Measurements from ENCODE around the gene CHTF18. TPM values are rescaled to one million over a fixed set of nuclear protein-coding genes. Genes with fewer than 3 reads are reported as not detected.

The CHTF18 gene
- total RNA-seq, 2 experiments from 2014 or later, result 30.7 to 31.1 TPM

DNA sequence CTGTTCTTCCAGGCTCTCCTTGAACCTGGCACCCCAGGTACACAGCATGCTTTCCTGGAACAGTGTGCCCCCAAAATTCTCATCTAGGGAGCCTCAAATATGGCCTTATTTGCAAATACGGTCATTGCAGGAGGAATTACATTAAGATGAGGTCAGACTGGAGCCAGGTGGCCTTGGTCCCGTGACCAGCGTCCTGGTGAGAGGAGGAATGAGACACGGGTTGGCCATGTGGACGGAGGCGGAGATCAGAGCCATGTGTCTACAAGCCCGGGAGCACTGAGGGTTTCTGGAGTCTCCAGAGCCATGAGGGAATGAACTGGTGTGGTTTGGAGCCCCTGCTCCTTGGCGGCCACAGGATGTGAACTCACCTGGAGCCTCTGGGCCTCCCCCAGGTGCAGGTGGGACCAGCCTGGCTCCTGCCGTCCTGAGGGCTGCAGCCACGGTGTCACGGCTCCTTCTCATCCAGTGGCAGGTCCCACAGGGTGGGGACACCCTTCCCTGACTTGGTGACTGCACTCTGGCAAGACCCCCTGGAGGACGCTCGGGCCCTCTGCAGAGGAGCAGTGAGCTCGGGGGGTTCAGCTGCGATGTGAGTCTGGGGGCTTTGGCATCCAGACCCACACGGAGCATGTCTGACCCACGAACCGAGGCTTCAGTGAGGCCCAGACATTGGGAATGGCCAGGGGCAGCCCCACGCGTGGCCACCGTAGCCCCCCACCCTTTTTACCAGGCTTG lies 33.9 kb downstream of the CHTF18 start:
- TF ChIP-seq, protein P1, sequence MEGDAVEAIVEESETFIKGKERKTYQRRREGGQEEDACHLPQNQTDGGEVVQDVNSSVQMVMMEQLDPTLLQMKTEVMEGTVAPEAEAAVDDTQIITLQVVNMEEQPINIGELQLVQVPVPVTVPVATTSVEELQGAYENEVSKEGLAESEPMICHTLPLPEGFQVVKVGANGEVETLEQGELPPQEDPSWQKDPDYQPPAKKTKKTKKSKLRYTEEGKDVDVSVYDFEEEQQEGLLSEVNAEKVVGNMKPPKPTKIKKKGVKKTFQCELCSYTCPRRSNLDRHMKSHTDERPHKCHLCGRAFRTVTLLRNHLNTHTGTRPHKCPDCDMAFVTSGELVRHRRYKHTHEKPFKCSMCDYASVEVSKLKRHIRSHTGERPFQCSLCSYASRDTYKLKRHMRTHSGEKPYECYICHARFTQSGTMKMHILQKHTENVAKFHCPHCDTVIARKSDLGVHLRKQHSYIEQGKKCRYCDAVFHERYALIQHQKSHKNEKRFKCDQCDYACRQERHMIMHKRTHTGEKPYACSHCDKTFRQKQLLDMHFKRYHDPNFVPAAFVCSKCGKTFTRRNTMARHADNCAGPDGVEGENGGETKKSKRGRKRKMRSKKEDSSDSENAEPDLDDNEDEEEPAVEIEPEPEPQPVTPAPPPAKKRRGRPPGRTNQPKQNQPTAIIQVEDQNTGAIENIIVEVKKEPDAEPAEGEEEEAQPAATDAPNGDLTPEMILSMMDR (IDR thresholded peaks at IDR 0.05), result no peak
- CTCF ChIA-PET, result no interaction called here
- Histone ChIP-seq H3K4me1 (ENCODE audit: insufficient read depth, low read length) (peaks cover 13% of the 10 kb centered on the region), H3K36me3 (ENCODE audit: insufficient read depth, low read length) (no peaks in the 10 kb centered on the region), H3K27ac (ENCODE audit: low read depth in 1 of 2, low read length in 2 of 2) (no peak overlapping the region), H3K9me3 (ENCODE audit: control insufficient read depth in 1 of 2, insufficient read depth in 1 of 2, low read length in 2 of 2) (peaks cover 0 to 19% of the 10 kb centered on the region in 2 experiments), H3K27me3 (ENCODE audit: control insufficient read depth in 1 of 2, insufficient read depth in 2 of 2, low read length in 2 of 2) (peaks cover 0 to 10% of the 10 kb centered on the region in 2 experiments), H3K4me3 (ENCODE audit: low read length) (no peak overlapping the region)
- POLR2A ChIA-PET, result no interaction called here
- ATAC-seq (ENCODE audit: poor library complexity) (no peak), DNase-seq (no peak)
- H3K4me1 Mint-ChIP-seq (ENCODE audit: low read depth), result peaks cover 11% of the 10 kb centered on the region
- no peak overlapping the region for H3K27ac Mint-ChIP-seq
- H3K27me3 Mint-ChIP-seq, result peaks cover 17% of the 10 kb centered on the region
- no peaks in the 10 kb centered on the region for H3K9me3 Mint-ChIP-seq
- intact Hi-C loops (cut with DNase I, micrococcal nuclease), result no loop called here
- H3K36me3 Mint-ChIP-seq (ENCODE audit: low read depth), result no peaks in the 10 kb centered on the region
- H3K4me3 Mint-ChIP-seq, result no peak overlapping the region

- Mint-ChIP-seq H3K27me3 (peaks cover 17% of the 10 kb centered on the region), H3K36me3 (ENCODE audit: low read depth) (no peaks in the 10 kb centered on the region), H3K4me3 (no peak overlapping the region), H3K27ac (no peak overlapping the region), H3K4me1 (ENCODE audit: low read depth) (peaks cover 11% of the 10 kb centered on the region), H3K9me3 (no peaks in the 10 kb centered on the region)
- intact Hi-C loops (cut with DNase I, micrococcal nuclease), result no loop called here
- peaks cover 0 to 8% of the 10 kb centered on the region in 2 experiments for H3K27me3 ChIP-seq (ENCODE audit: control insufficient read depth in 1 of 2, insufficient read depth in 2 of 2, low read length in 2 of 2)
- ChIA-PET CTCF (no interaction called here), POLR2A (no interaction called here)
- peaks cover 13% of the 10 kb centered on the region for H3K4me1 ChIP-seq (ENCODE audit: insufficient read depth, low read length)
- peaks cover 0 to 14% of the 10 kb centered on the region in 2 experiments for H3K9me3 ChIP-seq (ENCODE audit: control insufficient read depth in 1 of 2, insufficient read depth in 1 of 2, low read length in 2 of 2)
- DNase-seq (no peak), ATAC-seq (ENCODE audit: poor library complexity) (no peak)
- H3K36me3 ChIP-seq (ENCODE audit: insufficient read depth, low read length), result no peaks in the 10 kb centered on the region
- H3K4me3 ChIP-seq (ENCODE audit: low read length), result no peak overlapping the region
- TF ChIP-seq, protein P1 (IDR thresholded peaks at IDR 0.05), result no peak
- no peak overlapping the region for H3K27ac ChIP-seq (ENCODE audit: low read depth in 1 of 2, low read length in 2 of 2)
These were observed 34.5 kb downstream of the CHTF18 start for GRCh38 chr16:822909-823297.

DNA sequence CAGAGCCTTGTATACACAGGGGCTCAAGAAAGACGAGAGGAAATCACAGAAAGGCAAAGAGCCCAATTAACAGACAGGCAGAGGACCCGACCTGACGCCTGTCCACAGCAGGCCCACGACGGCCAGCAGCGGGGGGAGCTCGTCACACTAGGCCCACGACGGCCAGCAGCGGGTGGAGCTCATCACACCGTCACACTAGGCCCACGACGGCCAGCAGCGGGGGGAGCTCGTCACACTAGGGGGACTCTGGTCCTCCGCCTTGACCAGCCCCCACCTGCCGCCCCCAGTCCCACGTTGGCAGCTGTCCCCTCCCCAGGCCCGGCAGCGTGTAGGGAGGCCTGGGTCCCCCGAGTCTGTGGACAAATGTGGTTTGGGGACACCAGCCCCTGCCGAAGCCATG lies 35.8 kb downstream of the CHTF18 start:
- H3K4me1 Mint-ChIP-seq (ENCODE audit: low read depth), result peaks cover 9% of the 10 kb centered on the region
- intact Hi-C loops (cut with DNase I, micrococcal nuclease), result no loop called here
- ATAC-seq (ENCODE audit: poor library complexity) (no peak), DNase-seq (peak in 1 of 14 experiments; percentile 27)
- POLR2A ChIA-PET, result no interaction called here
- no peak overlapping the region for H3K27ac ChIP-seq (ENCODE audit: low read depth in 1 of 2, low read length in 2 of 2)
- peaks cover 16% of the 10 kb centered on the region for H3K27me3 Mint-ChIP-seq
- peaks cover 0 to 13% of the 10 kb centered on the region in 2 experiments for H3K9me3 ChIP-seq (ENCODE audit: control insufficient read depth in 1 of 2, insufficient read depth in 1 of 2, low read length in 2 of 2)
- H3K4me1 ChIP-seq (ENCODE audit: insufficient read depth, low read length), result peaks cover 10% of the 10 kb centered on the region
- H3K27me3 ChIP-seq (ENCODE audit: control insufficient read depth in 1 of 2, insufficient read depth in 2 of 2, low read length in 2 of 2), result peaks cover 0 to 6% of the 10 kb centered on the region in 2 experiments
- no peaks in the 10 kb centered on the region for H3K36me3 Mint-ChIP-seq (ENCODE audit: low read depth)
- no peak overlapping the region for H3K27ac Mint-ChIP-seq
- no peak overlapping the region for H3K4me3 ChIP-seq (ENCODE audit: low read length)
- TF ChIP-seq, protein P1 (IDR thresholded peaks at IDR 0.05), result no peak
- no peaks in the 10 kb centered on the region for H3K36me3 ChIP-seq (ENCODE audit: insufficient read depth, low read length)
- CTCF ChIA-PET, result no interaction called here
- no peaks in the 10 kb centered on the region for H3K9me3 Mint-ChIP-seq
- no peak overlapping the region for H3K4me3 Mint-ChIP-seq

Data from CD4-positive, alpha-beta T cell (primary cell).